DOHH2 (cell line): Measurements from ENCODE around the gene RPS14.

Experiments
- EZH2phosphoT487 ChIP-seq: fragments of 200-600 bp; sonication (generic); IDR thresholded peaks from 2 replicates; pipeline ENCODE4 v1.6.1; 2017; ENCODE audit warnings: borderline replicate concordance, mild to moderate bottlenecking, antibody characterized with exemption, low read length, moderate library complexity, mixed read lengths
- TF ChIP-seq, protein P1 (sequence below): fragments of 200-600 bp; sonication (generic); IDR thresholded peaks from one replicate; pipeline ENCODE4 v1.5.1; 2014; ENCODE audit warnings: antibody characterized with exemption, mild to moderate bottlenecking, low read depth, low read length; ENCODE audit not compliant: poor library complexity, severe bottlenecking

DNA sequence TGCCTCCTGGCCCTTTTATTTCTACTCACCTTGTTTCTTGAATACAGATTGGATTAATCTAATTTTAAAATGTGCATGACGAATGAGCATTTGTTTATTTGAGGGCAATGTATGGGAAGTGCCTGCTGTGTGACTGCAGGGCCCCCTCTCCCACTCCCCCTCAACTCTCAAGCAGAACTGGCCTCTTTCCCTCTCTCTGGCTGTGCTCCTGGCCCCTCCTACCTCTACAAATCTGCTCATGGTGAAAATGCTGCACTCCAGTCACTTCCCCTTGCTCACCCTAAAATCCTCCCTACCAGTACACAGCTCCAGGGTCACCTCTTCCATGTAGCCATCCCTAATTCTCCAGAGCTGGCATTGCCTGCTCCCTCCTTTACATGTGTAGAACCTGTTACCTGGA lies 41.2 kb upstream of the RPS14 start:
- TF ChIP-seq, protein P1, sequence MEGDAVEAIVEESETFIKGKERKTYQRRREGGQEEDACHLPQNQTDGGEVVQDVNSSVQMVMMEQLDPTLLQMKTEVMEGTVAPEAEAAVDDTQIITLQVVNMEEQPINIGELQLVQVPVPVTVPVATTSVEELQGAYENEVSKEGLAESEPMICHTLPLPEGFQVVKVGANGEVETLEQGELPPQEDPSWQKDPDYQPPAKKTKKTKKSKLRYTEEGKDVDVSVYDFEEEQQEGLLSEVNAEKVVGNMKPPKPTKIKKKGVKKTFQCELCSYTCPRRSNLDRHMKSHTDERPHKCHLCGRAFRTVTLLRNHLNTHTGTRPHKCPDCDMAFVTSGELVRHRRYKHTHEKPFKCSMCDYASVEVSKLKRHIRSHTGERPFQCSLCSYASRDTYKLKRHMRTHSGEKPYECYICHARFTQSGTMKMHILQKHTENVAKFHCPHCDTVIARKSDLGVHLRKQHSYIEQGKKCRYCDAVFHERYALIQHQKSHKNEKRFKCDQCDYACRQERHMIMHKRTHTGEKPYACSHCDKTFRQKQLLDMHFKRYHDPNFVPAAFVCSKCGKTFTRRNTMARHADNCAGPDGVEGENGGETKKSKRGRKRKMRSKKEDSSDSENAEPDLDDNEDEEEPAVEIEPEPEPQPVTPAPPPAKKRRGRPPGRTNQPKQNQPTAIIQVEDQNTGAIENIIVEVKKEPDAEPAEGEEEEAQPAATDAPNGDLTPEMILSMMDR = no peak
- no peak for TF ChIP-seq EZH2phosphoT487
